ENCODE measurements around the gene PSG1.
"Not testable (repeated sequence)": the region's sequence is repeated elsewhere in the genome, so short reads cannot be mapped to it uniquely, and the experiment has no call there.

- TF ChIP-seq ELF4, FOXK2 (IDR thresholded peaks at IDR 0.05): not testable (repeated sequence)
Measured at GRCh38 chr19:42917634-42918033, 38.1 kb upstream of the PSG1 start, which contains the start of gene PSG6.
